ENCODE results near the gene CPT1B.
"Not testable (repeated sequence)": the region's sequence is repeated elsewhere in the genome, so short reads cannot be mapped to it uniquely, and the experiment has no call there.

Gene CPT1B

DNA sequence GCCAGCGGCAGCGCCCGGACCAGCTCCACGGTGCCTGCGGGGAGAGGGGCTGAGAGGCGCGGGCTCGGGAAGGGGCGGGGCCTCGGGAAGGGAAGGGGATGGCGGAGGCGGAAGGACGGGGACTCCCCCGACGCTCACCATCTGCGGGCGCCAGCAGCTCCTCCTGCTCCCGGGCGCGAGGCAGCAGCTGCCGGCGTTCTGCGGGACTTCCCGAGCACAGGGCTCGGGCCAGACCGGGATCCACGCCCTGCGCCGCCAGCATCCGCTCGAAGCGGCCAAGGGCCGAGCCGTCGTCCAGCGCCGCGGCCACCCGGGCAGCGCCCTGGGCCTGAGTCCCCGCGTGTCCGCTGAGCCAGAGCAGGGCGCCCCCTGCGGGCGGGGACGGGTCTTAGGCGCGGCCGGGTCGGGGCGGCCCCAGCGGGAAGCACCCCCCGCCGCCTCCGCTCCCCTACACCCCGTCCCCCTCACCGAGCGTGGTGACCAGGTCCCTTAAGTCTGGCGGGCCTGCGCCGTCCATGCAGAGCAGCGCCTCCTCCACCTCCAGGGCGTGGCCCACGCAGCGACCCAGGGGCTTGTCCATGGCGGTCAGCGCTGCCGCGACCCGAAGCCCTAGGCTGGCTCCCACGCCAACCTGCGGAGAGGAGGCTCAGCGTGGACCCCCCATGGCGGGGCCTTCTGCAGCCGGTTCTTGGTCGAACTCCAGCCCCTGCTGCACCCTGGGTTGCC is 52.0 kb downstream of the CPT1B start:
- DNase-seq (ENCODE audit: low spot score in 2 of 2) (peak; percentile 86 to 94), ATAC-seq (peak; percentile 58)
- peaks cover 72% of the 10 kb centered on the region for H3K36me3 Mint-ChIP-seq
- peaks cover 47% of the 10 kb centered on the region for H3K4me1 Mint-ChIP-seq
- peak overlapping the region; percentile 93 for H3K4me3 Mint-ChIP-seq
- peak overlapping the region; percentile 95 for H3K27ac Mint-ChIP-seq
- H3K9me3 Mint-ChIP-seq = no peaks in the 10 kb centered on the region

DNA sequence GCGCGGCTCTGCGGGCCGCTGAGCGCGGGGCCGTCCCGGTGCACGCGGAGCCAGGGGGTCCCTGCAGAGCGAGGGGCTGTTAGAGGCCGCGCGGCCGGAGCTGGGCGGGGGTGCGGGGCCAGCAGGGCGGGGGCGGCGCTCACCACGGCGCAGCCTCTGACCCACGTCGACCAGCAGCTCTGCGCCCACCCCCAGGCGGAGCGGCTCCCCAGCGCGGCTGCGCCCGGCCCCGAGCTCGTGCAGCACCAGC is 52.4 kb downstream of the CPT1B start:
- Mint-ChIP-seq H3K36me3 (peaks cover 72% of the 10 kb centered on the region), H3K4me3 (peak overlapping the region; percentile 93), H3K4me1 (peaks cover 47% of the 10 kb centered on the region), H3K9me3 (no peaks in the 10 kb centered on the region), H3K27ac (peak overlapping the region; percentile 95)
- ATAC-seq (no peak), DNase-seq (ENCODE audit: low spot score in 2 of 2) (no peak)

DNA sequence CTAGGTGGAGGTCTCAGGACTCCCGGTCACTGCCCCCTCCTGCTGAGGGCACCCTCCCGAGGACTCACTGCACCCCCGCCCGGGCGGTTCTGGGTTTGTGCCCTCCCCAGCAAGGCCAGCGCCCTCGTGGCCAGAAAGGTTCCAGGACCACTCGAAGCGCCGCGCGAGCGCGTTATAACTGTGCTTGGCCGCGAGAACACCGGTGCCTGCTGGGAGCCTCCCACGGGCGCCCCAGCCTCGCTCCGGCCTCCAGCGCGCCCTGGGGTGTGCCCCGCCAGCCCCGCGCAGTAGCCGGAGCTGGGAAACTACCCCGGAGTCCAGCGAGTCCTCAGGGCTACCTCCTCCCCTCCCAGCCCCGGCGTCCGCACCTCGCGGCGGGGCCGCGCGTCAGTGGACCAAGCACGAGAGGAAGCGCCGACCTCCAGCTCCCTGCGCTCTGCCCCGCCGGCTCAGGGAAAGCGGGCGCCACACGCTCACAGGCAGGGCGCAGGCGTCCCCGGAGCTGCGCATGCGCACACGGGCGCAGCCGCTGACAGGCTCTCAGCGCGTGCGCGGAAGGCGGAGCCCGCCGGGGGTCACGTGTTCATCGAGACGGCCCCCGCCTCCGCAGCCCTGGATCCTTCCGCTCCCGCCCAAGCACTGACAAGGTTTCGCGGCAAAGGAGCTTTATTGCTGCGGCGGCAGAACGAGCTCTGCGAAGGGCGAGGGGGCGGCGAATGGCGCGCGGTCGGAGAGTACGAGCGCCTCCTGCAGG is 52.9 kb downstream of the CPT1B start, which contains the start of gene SCO2:
Gene SCO2, minus strand, starts transcription at position 495 of the 754 bp plus-strand sequence. CDS start 1,187 bp downstream, outside the sequence.
- peak within 1 kb of the TSS; percentile 95 for H3K27ac Mint-ChIP-seq
- H3K36me3 Mint-ChIP-seq = peaks cover 72% of the 10 kb centered on the region
- peak; percentile 99 for DNase-seq (ENCODE audit: low spot score in 2 of 2)
- peaks cover 47% of the 10 kb centered on the region for H3K4me1 Mint-ChIP-seq
- peak; percentile 69 for ATAC-seq
- no peaks in the 10 kb centered on the region for H3K9me3 Mint-ChIP-seq
- H3K4me3 Mint-ChIP-seq = peak within 1 kb of the TSS; percentile 93

DNA sequence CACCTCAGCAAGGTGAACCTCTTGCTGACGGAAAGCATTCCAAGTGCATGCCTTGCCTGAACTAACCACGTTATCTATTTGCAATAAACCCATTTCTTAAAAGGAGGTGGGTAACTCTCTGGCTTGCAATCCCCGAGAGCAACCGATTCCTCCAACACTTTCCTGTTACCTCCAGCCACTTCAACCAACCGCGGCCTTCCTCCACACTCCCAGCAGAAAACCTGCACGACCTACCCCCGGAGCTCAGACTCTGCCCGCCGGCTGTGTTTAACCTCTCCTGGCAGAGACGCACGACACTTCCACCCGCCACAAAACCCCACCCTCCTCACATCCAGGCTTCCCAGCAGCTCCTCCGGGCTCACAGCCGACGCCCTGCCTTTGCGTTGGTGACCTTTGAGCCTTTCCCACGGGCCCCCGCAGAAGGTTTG is 53.5 kb downstream of the CPT1B start:
- DNase-seq (ENCODE audit: low spot score in 2 of 2) (no peak), ATAC-seq (no peak)
- Mint-ChIP-seq H3K9me3 (no peaks in the 10 kb centered on the region), H3K4me1 (peaks cover 47% of the 10 kb centered on the region), H3K4me3 (peak overlapping the region; percentile 93), H3K27ac (peak overlapping the region; percentile 95), H3K36me3 (peaks cover 77% of the 10 kb centered on the region)

DNA sequence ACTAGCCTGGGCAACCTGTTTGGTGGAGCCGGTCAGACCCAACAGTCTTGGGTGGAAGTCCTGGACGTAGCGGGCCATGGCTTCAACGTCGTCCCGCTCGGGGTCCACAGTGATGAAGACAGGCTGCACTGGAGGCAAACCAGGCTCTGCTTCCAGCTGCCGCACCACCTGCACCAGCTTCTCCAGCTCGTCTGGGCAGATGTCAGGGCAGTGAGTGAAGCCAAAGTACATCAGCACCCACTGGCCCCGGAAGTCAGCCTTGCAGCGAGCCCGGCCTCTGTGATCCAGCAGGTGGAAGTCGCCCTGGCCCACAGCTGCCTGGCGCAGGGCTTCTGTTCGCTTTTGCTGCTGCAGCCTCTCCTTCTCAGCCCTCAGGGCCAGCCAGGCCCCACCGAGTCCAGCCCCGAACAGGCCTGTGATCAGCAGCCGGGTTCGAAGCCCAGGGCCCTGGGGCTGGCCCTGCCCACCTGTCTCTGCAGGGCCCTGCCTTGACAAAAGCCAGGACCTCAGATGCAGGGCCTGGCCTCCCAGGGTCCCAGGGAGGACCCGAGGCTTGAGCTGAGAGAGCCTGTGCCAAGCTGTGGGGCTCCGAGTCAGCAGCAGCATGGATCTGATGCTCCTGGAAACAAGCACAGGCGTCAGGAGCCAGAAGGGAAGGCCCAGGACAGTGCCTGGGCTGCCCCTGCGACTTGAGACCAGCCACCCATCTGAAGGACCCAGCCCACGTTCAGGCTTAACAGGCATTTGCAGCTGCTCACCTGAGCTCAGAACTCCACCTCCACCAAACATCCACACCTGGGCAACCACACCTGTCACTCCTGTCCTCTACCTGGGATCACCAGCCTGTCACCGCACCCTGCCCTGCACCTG is 54.2 kb downstream of the CPT1B start:
- H3K4me3 Mint-ChIP-seq = peak overlapping the region; percentile 93
- ATAC-seq = no peak
- DNase-seq (ENCODE audit: low spot score in 2 of 2) = peak; percentile 3 to 59

GRCh38 chr22:50523458-50523805 is 54.8 kb downstream of the CPT1B start:
- Mint-ChIP-seq H3K36me3 (peaks cover 87% of the 10 kb centered on the region), H3K27ac (no peak overlapping the region)

More for the DNA sequence above, 54.2 kb downstream of the CPT1B start:
- Mint-ChIP-seq H3K9me3 (no peaks in the 10 kb centered on the region), H3K4me1 (peaks cover 47% of the 10 kb centered on the region), H3K36me3 (peaks cover 83% of the 10 kb centered on the region), H3K27ac (peak overlapping the region; percentile 95)

GRCh38 chr22:50522806-50523438 is 55.3 kb downstream of the CPT1B start:
- ATAC-seq (no peak), DNase-seq (ENCODE audit: low spot score in 2 of 2) (peak in 1 of 2 donors; percentile 51)
- H3K4me1 Mint-ChIP-seq = peaks cover 35% of the 10 kb centered on the region
- H3K36me3 Mint-ChIP-seq = peaks cover 89% of the 10 kb centered on the region
- H3K27ac Mint-ChIP-seq = no peak overlapping the region
- H3K9me3 Mint-ChIP-seq = no peaks in the 10 kb centered on the region
- H3K4me3 Mint-ChIP-seq = no peak overlapping the region

More at GRCh38 chr22:50523458-50523805, 54.8 kb downstream of the CPT1B start:
- ATAC-seq (no peak), DNase-seq (ENCODE audit: low spot score in 2 of 2) (peak in 1 of 2 donors; percentile 51)
- Mint-ChIP-seq H3K4me3 (peak overlapping the region; percentile 93), H3K4me1 (peaks cover 41% of the 10 kb centered on the region), H3K9me3 (no peaks in the 10 kb centered on the region)

GRCh38 chr22:50522208-50522805 is 55.9 kb downstream of the CPT1B start:
- Mint-ChIP-seq H3K36me3 (peaks cover 91% of the 10 kb centered on the region), H3K27ac (no peak overlapping the region)

DNA sequence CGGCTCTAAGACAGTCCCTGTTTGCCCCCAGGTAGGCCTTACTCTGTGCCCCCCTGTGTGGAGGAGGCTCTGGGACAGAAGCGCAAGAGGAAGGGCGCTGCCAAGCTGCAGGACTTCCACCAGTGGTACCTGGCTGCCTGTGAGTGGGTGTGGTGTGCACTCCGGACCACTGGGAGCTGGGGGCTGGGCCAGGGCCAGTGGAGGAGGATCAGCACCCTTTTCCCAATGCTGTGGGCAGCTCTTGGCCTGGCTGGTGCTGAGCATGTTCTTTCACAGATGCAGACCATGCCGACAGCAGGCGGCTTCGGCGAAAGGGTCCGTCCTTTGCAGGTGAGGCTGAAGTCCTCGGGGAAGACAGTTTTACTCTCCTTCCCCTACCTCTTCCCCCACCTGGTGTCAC is 56.5 kb downstream of the CPT1B start:
- no peak for DNase-seq (ENCODE audit: low spot score in 2 of 2)
- H3K4me3 Mint-ChIP-seq = no peak overlapping the region
- H3K27ac Mint-ChIP-seq = no peak overlapping the region
- peaks cover 91% of the 10 kb centered on the region for H3K36me3 Mint-ChIP-seq
- peaks cover 23% of the 10 kb centered on the region for H3K4me1 Mint-ChIP-seq
- ATAC-seq = no peak
- H3K9me3 Mint-ChIP-seq = no peaks in the 10 kb centered on the region

More at GRCh38 chr22:50522208-50522805, 55.9 kb downstream of the CPT1B start:
- Mint-ChIP-seq H3K9me3 (no peaks in the 10 kb centered on the region), H3K4me1 (peaks cover 29% of the 10 kb centered on the region), H3K4me3 (no peak overlapping the region)
- ATAC-seq (no peak), DNase-seq (ENCODE audit: low spot score in 2 of 2) (no peak)

GRCh38 chr22:50520826-50521453 is 57.3 kb downstream of the CPT1B start:
- Mint-ChIP-seq H3K9me3 (no peaks in the 10 kb centered on the region), H3K36me3 (peaks cover 92% of the 10 kb centered on the region), H3K4me1 (peaks cover 24% of the 10 kb centered on the region), H3K4me3 (no peak overlapping the region), H3K27ac (no peak overlapping the region)
- ATAC-seq (no peak), DNase-seq (ENCODE audit: low spot score in 2 of 2) (peak in 1 of 2 donors; percentile 52)

DNA sequence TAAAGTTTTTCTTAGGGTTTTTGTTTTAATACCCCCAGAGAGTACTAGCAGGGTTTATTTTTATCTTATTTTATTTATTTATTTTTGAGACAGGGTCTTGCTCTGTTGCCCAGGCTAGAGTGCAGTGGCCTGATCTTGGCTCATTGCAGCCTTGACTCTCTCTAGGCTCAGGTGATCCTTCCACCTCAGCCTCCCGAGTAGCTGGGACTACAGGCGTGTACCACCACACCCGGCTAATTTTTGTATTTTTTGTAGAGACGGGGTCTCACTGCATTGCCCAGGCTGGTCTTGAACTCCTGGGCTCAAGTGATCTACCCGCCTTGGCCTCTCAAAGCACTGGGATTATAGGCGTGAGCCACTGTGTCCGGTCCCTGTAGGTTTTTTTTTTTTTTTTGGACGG is 58.0 kb downstream of the CPT1B start:
- H3K4me3 Mint-ChIP-seq; DNase-seq (ENCODE audit: low spot score in 2 of 2); H3K9me3 Mint-ChIP-seq; H3K27ac Mint-ChIP-seq; ATAC-seq: not testable (repeated sequence)
- Mint-ChIP-seq H3K36me3 (peaks cover 93% of the 10 kb centered on the region), H3K4me1 (peaks cover 30% of the 10 kb centered on the region)

DNA sequence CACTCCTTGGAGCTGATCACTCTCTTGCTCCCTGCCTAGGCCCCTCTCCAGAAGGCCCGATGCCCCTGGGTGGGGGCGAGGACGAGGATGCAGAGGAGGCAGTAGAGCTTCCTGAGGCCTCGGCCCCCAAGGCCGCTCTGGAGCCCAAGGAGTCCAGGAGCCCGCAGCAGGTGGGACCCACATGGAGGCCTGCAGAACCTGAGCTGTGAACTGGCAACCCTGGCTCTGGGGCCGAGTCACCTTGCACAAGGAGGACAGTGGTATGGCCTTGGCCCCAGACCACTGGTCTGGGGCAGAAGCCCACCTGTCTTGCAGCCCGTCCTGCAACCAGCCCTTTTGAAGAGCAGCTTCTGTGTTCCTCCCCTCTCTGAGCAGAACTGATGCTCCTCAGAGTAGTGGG is 59.1 kb downstream of the CPT1B start:
- DNase-seq (ENCODE audit: low spot score in 2 of 2) (no peak), ATAC-seq (no peak)
- H3K36me3 Mint-ChIP-seq = peaks cover 93% of the 10 kb centered on the region
- H3K4me1 Mint-ChIP-seq = peaks cover 28% of the 10 kb centered on the region
- no peak overlapping the region for H3K27ac Mint-ChIP-seq
- no peaks in the 10 kb centered on the region for H3K9me3 Mint-ChIP-seq
- no peak overlapping the region for H3K4me3 Mint-ChIP-seq

All from stimulated activated effector memory CD8-positive, alpha-beta T cell treated with anti-CD3 and anti-CD28 coated beads, Interleukin-12 subunit alpha, Interleukin-12 subunit beta, amount 100 ng/mL, for 72 hours (primary cell).